Measurements from ENCODE around the gene GATAD2B. TPM values are rescaled to one million over a fixed set of nuclear protein-coding genes. Genes with fewer than 3 reads are reported as not detected.

GATAD2B gene
- polyA plus RNA-seq, 3 donors: 1.1 to 11.0 (median 2.0) TPM

GRCh38 chr1:153941826-153942725 lies 19.3 kb upstream of the GATAD2B start:
- H3K4me1 Mint-ChIP-seq: peaks cover 40% of the 10 kb centered on the region

GRCh38 chr1:153940756-153941155 lies 18.0 kb upstream of the GATAD2B start:
- Histone ChIP-seq H3K4me2 (replicated peaks; ENCODE audit: extremely low read depth, low read length, poor library complexity, severe bottlenecking) (no peak overlapping the region), H3K9me3 (replicated peaks in 1 of 2; ENCODE audit: control insufficient read depth in 1 of 2, insufficient read depth in 1 of 2, low read length in 2 of 2) (no peaks in the 10 kb centered on the region), H3K4me1 (ENCODE audit: control insufficient read depth in 1 of 2, insufficient read depth in 2 of 2, low read length in 2 of 2) (peaks cover 32 to 43% of the 10 kb centered on the region in 2 donors), H4K20me1 (ENCODE audit: insufficient read depth, low read length) (peaks cover 64% of the 10 kb centered on the region), H3K36me3 (replicated peaks in 1 of 2; ENCODE audit: control insufficient read depth in 1 of 2, insufficient read depth in 2 of 2, low read length in 2 of 2) (peaks cover 76 to 79% of the 10 kb centered on the region in 2 donors), H2AFZ (ENCODE audit: insufficient read depth, low read depth, low read length, poor library complexity, severe bottlenecking) (no peak overlapping the region), H3K79me2 (ENCODE audit: insufficient read depth, low read length) (peaks cover 86% of the 10 kb centered on the region), H3K9ac (ENCODE audit: insufficient read depth, low read length, poor library complexity, severe bottlenecking) (no peak overlapping the region), H3K27ac (ENCODE audit: low read depth in 1 of 2, low read length in 2 of 2) (peak overlapping the region in 1 of 2 donors; percentile 71), H3K4me3 (replicated peaks in 1 of 3; ENCODE audit: low read depth in 2 of 3, low read length in 3 of 3) (no peak overlapping the region), H3K27me3 (ENCODE audit: control insufficient read depth in 2 of 2, insufficient read depth in 2 of 2, low read length in 2 of 2) (no peaks in the 10 kb centered on the region)
- H3K27me3 Mint-ChIP-seq (ENCODE audit: low read depth in 3 of 3): no peaks in the 10 kb centered on the region
- WGBS (ENCODE audit: insufficient coverage): 97% methylated on average over 8 of the region's 8 CpGs
- peak overlapping the region in 5 of 7 donors; percentile 34 to 87 (median 78) for H3K27ac Mint-ChIP-seq
- no peaks in the 10 kb centered on the region for H3K9me3 Mint-ChIP-seq
- TF ChIP-seq CTCF (IDR thresholded peaks at IDR 0.05): no peak
- no peak for DNase-seq
- peaks cover 71 to 79% of the 10 kb centered on the region in 2 donors for H3K36me3 Mint-ChIP-seq
- peaks cover 36% of the 10 kb centered on the region for H3K4me1 Mint-ChIP-seq
- H3K4me3 Mint-ChIP-seq: no peak overlapping the region
- intact Hi-C loops (cut with micrococcal nuclease): no loop called here

More at GRCh38 chr1:153941826-153942725, 19.3 kb upstream of the GATAD2B start:
- Histone ChIP-seq H3K4me1 (ENCODE audit: control insufficient read depth in 1 of 2, insufficient read depth in 2 of 2, low read length in 2 of 2) (peaks cover 37 to 49% of the 10 kb centered on the region in 2 donors), H3K79me2 (ENCODE audit: insufficient read depth, low read length) (peaks cover 73% of the 10 kb centered on the region), H3K4me2 (replicated peaks; ENCODE audit: extremely low read depth, low read length, poor library complexity, severe bottlenecking) (no peak overlapping the region), H3K9ac (ENCODE audit: insufficient read depth, low read length, poor library complexity, severe bottlenecking) (no peak overlapping the region), H4K20me1 (ENCODE audit: insufficient read depth, low read length) (peaks cover 51% of the 10 kb centered on the region), H3K9me3 (replicated peaks in 1 of 2; ENCODE audit: control insufficient read depth in 1 of 2, insufficient read depth in 1 of 2, low read length in 2 of 2) (no peaks in the 10 kb centered on the region), H2AFZ (ENCODE audit: insufficient read depth, low read depth, low read length, poor library complexity, severe bottlenecking) (no peak overlapping the region), H3K27me3 (ENCODE audit: control insufficient read depth in 2 of 2, insufficient read depth in 2 of 2, low read length in 2 of 2) (no peaks in the 10 kb centered on the region), H3K27ac (ENCODE audit: low read depth in 1 of 2, low read length in 2 of 2) (peak overlapping the region; percentile 10 to 71), H3K4me3 (replicated peaks in 1 of 3; ENCODE audit: low read depth in 2 of 3, low read length in 3 of 3) (no peak overlapping the region), H3K36me3 (replicated peaks in 1 of 2; ENCODE audit: control insufficient read depth in 1 of 2, insufficient read depth in 2 of 2, low read length in 2 of 2) (peaks cover 63 to 65% of the 10 kb centered on the region in 2 donors)
- intact Hi-C loops (cut with micrococcal nuclease): no loop called here
- peaks cover 58 to 66% of the 10 kb centered on the region in 2 donors for H3K36me3 Mint-ChIP-seq
- no peaks in the 10 kb centered on the region for H3K27me3 Mint-ChIP-seq (ENCODE audit: low read depth in 3 of 3)
- no peaks in the 10 kb centered on the region for H3K9me3 Mint-ChIP-seq
- WGBS (ENCODE audit: insufficient coverage): 97% methylated on average over 24 of the region's 34 CpGs
- no peak for DNase-seq
- H3K27ac Mint-ChIP-seq: peak overlapping the region in 6 of 7 donors; percentile 24 to 100 (median 86)
- H3K4me3 Mint-ChIP-seq: no peak overlapping the region
- TF ChIP-seq CTCF (IDR thresholded peaks at IDR 0.05): no peak

All from CD14-positive monocyte (primary cell).